GM18505 (cell line): ENCODE results near the gene ZNF709.
A peak's percentile ranks its signal among the peaks of the same experiment; 100 is the strongest.
"Not testable (repeated sequence)": the region's sequence is repeated elsewhere in the genome, so short reads cannot be mapped to it uniquely, and the experiment has no call there.

Experiments
- ATAC-seq: cut with Tn5 transposase; IDR thresholded peaks from one replicate; pipeline ENCODE4 v1.9.1; 2021; ENCODE audit not compliant: unreplicated experiment
- POLR2A ChIP-seq: IDR thresholded peaks from 4 replicates; pipeline ENCODE4 v1.6.1; 2011; ENCODE audit warnings: borderline replicate concordance; ENCODE audit not compliant: insufficient read depth, insufficient read length; ENCODE audit errors: extremely low read depth

ZNF709 gene

DNA sequence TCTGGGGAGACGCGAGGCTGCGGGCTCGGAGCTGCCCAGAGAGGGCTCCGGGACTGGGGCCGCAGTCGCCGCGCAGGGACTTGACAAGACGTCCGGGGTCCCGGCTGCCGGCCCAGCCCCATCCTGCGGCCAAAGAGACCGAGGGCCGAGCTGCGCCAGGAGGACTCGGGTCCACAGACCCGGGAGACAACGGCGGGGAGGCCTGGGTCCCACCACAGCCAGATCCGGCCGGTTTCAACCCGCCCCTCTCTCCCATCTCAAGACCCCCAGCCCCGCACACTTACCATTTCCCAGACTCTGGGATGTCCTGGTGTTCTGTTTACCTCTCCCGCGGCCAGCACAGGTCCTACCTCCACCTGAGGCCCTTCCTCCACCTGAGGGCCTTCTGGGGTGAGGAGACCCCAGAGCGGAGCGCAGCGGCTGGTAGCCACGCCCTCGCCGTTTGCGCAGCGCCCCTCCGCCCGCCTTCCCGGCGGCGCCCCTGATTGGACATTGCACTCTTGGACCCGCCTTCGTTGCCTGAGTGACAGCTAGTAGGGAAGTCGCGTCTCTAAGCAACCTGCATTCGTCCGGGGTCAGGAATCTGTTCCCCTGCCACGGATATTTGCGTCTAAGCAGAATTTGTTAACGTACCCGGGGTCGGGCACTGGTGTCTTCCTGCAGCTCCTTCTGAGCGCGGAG, at the start of gene ZNF709:
Gene ZNF709 (minus strand): TSS at position 446 of the 681 bp plus-strand sequence. CDS start 159 bp downstream, at position 287.
- TF ChIP-seq POLR2A: peak; percentile 81
- peak; percentile 80 for ATAC-seq

DNA sequence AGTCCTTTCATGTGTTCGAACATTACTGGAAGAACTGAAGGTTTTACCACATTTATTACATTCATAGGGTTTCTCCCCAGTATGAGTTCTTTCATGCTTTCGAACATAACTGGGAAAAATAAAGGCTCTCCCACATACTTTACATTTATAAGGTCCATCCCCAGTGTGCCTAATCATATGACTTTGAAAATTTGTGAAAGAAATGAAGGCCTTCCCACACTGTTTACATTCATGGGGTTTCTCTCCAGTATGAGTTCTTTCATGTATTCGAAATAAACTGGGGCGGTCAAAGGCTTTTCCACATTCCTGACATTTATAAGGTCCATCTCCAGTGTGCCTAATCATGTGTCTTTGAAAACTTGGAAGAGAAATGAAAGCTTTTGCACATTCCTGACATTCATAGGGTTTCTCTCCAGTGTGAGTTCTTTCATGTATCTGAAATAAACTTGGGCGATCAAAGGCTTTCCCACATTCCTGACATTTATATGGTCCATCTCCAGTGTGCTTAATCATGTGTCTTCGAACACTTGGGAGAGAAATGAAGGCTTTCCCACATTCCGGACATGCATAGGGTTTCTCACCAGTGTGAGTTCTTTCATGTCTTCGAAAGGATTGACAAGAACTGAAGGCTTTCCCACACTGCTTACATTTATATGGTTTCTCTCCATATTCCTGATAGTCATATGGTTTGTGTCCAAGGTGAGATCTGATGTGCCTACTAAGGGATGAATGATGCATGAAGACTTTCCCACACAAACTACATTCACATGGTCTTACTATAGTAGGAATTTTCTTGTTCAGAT, 42.6 kb upstream of the ZNF709 start:
- ATAC-seq: no peak
- TF ChIP-seq POLR2A: no peak

DNA sequence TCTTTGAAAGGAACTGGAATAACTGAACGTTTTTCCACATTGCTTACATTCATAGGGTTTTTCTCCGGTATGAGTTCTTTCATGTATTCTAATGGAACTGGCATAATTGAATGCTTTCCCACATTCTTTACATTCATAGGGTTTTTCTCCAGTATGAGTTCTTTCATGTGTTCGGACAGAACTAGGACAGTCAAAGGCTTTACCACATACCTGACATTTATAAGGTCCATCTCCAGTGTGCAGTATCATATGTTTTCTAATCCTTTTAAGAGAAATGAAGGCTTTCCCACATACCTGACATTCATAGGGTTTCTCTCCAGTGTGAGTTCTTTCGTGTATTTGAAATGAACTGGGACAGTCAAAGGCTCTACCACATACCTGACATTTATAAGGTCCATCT, 41.9 kb upstream of the ZNF709 start:
- TF ChIP-seq POLR2A: no peak

DNA sequence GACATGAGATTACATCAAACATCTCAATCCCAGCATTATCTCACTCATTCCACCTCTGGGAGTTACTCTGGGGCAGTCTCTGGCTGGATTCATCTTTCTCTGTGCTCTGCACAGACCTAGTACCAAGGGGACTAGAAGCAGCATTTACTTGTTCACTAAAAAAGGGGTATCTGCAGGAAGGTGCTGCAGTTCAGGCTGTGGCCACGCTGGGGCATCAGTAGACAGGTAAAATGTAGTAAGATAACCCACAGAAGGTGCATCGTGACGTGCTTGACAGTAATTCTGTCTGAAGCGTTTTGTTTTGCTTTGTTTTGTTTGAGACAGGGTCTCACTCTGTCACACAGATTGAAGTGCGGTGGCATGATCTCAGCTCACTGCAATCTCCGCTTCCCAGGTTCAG, 37.4 kb upstream of the ZNF709 start:
- TF ChIP-seq POLR2A: no peak
- no peak for ATAC-seq

More for the DNA sequence above, 41.9 kb upstream of the ZNF709 start:
- ATAC-seq: no peak

DNA sequence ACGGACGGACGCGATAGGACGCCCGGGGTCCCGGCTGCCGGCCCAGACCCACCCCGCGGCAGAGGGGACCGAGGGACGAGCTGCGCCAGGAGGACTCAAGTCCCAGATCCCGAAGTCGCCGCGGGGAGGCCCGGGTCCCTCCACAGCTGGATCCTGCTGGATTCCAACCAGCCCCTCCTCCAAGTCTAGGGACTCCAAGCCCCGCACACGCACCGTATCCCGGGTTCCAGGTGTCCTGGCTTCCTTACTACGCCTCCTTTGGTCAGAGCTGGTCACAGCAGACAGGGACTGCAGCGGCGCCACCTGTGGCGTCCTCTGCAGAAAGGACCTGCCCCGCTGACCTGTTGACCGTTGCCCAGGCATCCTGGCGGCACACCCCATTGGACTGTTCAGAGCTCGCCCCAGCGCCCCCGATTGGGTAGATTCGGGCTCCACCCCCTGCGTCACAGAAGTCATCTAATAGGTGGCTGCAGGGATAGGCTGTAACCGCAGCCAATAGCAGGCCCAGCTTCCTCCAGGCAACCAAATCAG, 29.0 kb upstream of the ZNF709 start:
- TF ChIP-seq POLR2A: no peak
- no peak for ATAC-seq

DNA sequence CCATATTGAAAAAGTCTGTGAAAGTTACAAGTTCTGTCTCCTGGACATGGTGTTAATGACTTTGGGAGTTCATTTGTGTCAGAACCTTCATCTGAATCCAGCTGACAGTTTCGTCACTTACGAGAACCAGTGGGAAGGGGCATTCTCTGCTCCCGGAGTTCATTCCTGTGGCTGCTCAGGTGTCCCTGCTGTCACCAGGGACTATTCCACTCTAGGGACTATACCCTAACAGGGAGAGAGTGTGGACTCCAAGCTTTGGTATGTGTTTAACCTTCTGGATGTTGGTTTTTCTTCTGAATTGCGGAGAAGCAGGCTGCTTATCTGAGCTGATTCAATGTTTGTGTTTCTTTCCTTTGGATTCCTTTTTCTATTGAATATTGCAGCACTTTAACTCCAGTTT, 12.4 kb upstream of the ZNF709 start:
- ATAC-seq: no peak
- no peak for TF ChIP-seq POLR2A

DNA sequence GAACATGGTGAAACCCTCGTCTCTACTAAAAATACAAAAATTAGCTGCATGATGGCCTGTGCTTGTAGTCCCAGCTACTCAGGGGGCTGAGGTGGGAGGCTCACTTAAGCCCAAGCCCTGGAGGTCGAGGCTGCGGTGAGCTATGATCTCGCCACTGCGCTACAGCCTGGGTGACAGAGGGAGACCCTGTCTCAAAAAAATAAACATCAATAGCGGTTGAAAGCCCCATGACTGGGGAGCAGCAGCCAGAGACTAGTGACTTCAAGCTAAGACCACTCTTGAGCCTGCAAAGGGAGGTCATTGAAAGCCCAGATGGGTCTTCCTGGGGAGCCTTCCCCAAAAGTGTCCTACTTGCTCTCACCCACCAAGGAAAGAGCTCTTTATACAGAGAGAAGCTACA, 11.9 kb upstream of the ZNF709 start:
- no peak for ATAC-seq
- no peak for TF ChIP-seq POLR2A

DNA sequence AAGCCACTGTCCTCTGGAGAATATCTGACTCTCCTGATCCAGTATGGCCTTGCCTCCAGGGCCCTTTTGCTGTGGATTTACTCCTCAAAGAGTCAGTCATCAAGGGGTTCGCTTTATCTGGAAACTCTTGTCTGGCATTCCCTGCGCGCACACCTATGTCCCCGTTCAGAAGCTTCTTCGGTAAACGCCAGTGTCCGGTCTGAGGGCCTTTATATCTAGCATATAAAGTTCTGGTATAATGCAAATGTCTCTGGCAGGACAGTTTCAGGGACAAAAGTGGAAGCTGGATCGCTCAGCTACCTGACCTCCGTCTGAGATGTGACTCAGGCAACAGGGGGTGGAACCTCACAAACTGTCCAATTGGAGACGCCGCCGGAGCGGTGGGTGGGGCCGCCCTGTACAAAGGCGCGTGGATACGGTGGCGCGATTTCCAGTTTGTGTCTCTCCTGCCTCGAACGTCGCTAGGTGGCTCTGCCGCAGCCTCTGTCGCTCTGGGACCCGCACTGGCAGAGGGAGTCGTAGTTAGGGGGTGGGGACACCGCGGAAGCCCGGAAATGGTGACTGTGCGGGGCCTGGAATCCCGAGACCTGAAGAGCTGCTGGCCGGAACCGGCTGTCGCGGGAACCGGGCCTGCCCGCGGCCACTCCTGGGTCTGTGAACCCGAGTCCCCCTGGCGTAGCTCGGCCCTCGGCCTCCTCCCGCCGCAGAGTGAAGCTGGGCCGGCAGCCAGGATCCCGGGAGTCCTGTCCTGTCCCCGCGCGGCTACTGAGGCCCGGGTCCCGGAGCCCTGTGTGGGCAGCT, 10.6 kb upstream of the ZNF709 start:
- TF ChIP-seq POLR2A: peak; percentile 91
- ATAC-seq: peak; percentile 85

DNA sequence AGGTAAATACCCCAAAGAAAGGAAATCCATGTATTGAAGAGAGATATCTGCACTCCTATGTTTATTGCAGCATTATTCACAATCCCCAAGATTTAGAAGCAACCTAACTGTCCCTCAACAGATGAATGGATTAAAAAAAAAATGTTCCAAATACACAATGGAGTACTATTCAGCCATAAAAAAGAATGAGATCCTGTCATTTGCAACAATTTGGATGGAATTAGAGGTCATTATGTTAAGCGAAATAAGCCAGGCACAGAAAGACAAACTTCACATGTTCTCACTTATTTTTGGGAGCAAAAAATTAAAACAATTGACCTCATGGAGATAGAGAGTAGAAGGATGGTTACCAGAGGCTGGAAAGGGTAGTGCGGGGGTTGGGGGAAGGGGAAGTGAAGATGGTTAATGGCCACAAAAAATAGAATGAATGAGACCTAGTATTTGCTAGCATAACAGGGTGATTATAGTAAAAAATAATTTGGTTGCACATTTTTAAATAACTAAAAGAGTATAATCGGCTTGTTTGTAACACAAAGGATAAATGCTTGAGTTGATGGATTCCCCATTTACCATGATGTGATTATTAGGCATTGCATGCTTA, 9.7 kb upstream of the ZNF709 start:
- no peak for ATAC-seq
- TF ChIP-seq POLR2A: no peak

DNA sequence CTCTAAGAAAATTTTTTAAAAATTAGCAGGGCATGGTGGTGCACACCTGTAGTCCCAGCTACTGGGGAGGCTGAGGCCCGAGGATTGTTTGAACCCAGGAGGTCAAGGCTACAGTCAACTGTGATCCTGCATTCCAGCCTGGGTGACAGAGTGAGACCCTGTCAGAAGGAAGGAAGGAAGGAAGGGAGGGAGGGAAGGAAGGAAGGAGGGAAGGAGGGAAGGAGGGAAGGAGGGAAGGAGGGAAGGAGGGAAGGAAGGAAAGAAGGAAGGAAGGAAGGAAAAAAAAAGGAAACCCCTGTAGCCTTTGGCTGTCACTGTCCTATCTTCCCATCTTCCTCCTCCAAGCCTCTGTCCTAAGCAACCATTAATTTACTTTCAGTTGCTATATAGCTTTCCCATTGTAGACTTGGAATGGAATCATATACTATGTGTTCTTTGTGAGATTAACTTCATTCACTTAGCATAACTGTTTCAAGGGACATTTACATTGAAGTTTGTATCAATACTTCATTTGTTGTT, 1.7 kb upstream of the ZNF709 start:
- not testable (repeated sequence) for ATAC-seq

DNA sequence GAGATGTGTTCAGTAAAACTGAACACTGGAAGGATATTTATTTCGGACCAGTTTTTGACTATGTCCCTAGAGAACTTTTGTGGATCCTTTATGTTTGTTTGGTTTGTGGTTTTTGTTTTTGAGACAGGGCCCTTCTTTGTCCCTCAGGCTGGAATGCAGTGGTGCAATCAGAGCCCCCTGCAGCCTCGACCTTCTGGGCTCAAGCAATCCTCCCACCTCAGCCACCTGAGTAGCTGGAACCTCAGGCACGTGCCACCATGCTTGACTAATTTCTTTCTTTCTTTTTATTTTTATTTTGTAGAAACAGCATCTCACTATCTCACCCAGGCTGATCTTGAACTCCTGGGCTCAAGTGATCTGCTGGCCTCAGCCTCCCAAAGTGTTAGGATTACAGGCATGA, 955 bp upstream of the ZNF709 start:
- TF ChIP-seq POLR2A: no peak
- no peak for ATAC-seq

DNA sequence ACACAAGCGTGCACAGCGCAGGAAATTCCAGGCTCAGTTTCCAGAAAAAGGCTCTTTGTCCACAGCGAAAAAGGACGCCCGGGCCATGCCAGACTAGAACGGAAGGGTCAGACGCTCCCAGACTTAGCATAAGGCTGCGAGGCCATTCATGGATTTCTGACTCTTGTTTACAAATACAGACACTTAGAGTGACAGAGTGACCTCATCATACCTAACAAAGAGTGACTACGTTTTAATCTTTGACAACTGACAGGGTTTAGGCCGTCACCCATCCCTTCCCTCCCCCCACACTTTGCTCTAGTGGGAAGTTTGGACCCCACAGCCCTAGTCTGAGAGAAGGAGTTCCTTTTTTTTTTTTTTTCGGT, 418 bp upstream of the ZNF709 start:
- TF ChIP-seq POLR2A: no peak
- ATAC-seq: peak; percentile 14

DNA sequence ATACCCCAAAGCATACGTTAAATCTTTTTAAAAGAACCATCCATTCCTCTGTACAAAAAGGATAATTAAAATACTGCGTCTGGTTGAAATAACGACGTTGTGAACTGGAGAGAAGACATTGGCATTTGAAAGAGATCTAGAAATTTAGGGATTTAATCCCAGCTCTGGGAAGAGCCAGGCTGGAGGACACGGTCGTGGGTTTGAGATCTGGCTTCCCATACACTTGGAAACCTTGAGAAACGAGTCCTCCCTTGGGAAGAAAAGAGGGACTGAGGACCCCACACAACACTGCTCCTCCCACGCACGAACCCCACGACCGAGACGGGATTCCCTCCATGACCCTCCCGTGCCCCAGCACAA, 625 bp downstream of the ZNF709 start:
- ATAC-seq: no peak
- TF ChIP-seq POLR2A: no peak
